ENCODE measurements around the gene RPS6KA2.

RPS6KA2 gene

GRCh38 chr6:166520905-166521834 is 105.9 kb downstream of the RPS6KA2 start:
- no peak for DNase-seq

- DNase-seq: no peak
Observed at GRCh38 chr6:166516251-166516884, 110.7 kb downstream of the RPS6KA2 start.

GRCh38 chr6:166515072-166515810 is 111.8 kb downstream of the RPS6KA2 start:
- DNase-seq: peak; percentile 46

- DNase-seq: peak; percentile 4
Observed at GRCh38 chr6:166514196-166514595, 112.9 kb downstream of the RPS6KA2 start.

GRCh38 chr6:166512567-166512966 is 114.5 kb downstream of the RPS6KA2 start:
- no peak for DNase-seq

- DNase-seq: no peak
Observed at GRCh38 chr6:166511316-166511715, 115.7 kb downstream of the RPS6KA2 start.

GRCh38 chr6:166509193-166509592 is 117.9 kb downstream of the RPS6KA2 start:
- DNase-seq: no peak

GRCh38 chr6:166508726-166509125 is 118.3 kb downstream of the RPS6KA2 start:
- no peak for DNase-seq

GRCh38 chr6:166507809-166508564 is 119.1 kb downstream of the RPS6KA2 start:
- no peak for DNase-seq

- no peak for DNase-seq
Observed at GRCh38 chr6:166507380-166507779, 119.7 kb downstream of the RPS6KA2 start.

- DNase-seq: no peak
Observed at GRCh38 chr6:166505133-166505905, 121.7 kb downstream of the RPS6KA2 start.

- no peak for DNase-seq
Observed at GRCh38 chr6:166504100-166504499, 123.0 kb downstream of the RPS6KA2 start.

- DNase-seq: no peak
Observed at GRCh38 chr6:166503167-166503744, 123.8 kb downstream of the RPS6KA2 start.

GRCh38 chr6:166502453-166502852 is 124.6 kb downstream of the RPS6KA2 start:
- no peak for DNase-seq

GRCh38 chr6:166501246-166501645 is 125.8 kb downstream of the RPS6KA2 start:
- DNase-seq: no peak

GRCh38 chr6:166500246-166500645 is 126.8 kb downstream of the RPS6KA2 start:
- no peak for DNase-seq

- DNase-seq: no peak
Observed at GRCh38 chr6:166499350-166500163, 127.5 kb downstream of the RPS6KA2 start.

GRCh38 chr6:166498661-166499349 is 128.2 kb downstream of the RPS6KA2 start:
- no peak for DNase-seq

GRCh38 chr6:166498228-166498627 is 128.8 kb downstream of the RPS6KA2 start:
- no peak for DNase-seq
